Measurements from ENCODE around the gene DPPA5. TPM values are rescaled to one million over a fixed set of nuclear protein-coding genes. Genes with fewer than 3 reads are reported as not detected.

The DPPA5 gene
- total RNA-seq, 1 donor from 2014 or later: not detected

- intact Hi-C loops (cut with micrococcal nuclease): no loop called here
- TF ChIP-seq CTCF (IDR thresholded peaks at IDR 0.05; ENCODE audit: borderline replicate concordance): no peak
- no peaks in the 10 kb centered on the region for H3K36me3 ChIP-seq
Observed at GRCh38 chr6:73377225-73377624, 23.1 kb upstream of the DPPA5 start.

GRCh38 chr6:73375216-73375615 lies 21.1 kb upstream of the DPPA5 start:
- no peaks in the 10 kb centered on the region for H3K36me3 ChIP-seq
- no peak for DNase-seq
- peaks cover 18% of the 10 kb centered on the region for H3K9me3 ChIP-seq (replicated peaks)
- H3K4me3 ChIP-seq: no peak overlapping the region
- no peak for TF ChIP-seq CTCF (IDR thresholded peaks at IDR 0.05; ENCODE audit: borderline replicate concordance)
- intact Hi-C loops (cut with micrococcal nuclease): no loop called here
- no peak overlapping the region for H3K27ac ChIP-seq (replicated peaks)
- no peaks in the 10 kb centered on the region for H3K27me3 ChIP-seq (ENCODE audit: low read depth)
- H3K4me1 ChIP-seq: no peaks in the 10 kb centered on the region

More at GRCh38 chr6:73377225-73377624, 23.1 kb upstream of the DPPA5 start:
- Histone ChIP-seq H3K4me1 (no peaks in the 10 kb centered on the region), H3K4me3 (no peak overlapping the region), H3K27ac (replicated peaks) (no peak overlapping the region), H3K27me3 (ENCODE audit: low read depth) (no peaks in the 10 kb centered on the region), H3K9me3 (replicated peaks) (peaks cover 5% of the 10 kb centered on the region)
- DNase-seq: no peak

- intact Hi-C loops (cut with micrococcal nuclease): no loop called here
- no peak for TF ChIP-seq CTCF (IDR thresholded peaks at IDR 0.05; ENCODE audit: borderline replicate concordance)
- Histone ChIP-seq H3K4me1 (no peaks in the 10 kb centered on the region), H3K27me3 (ENCODE audit: low read depth) (no peaks in the 10 kb centered on the region), H3K27ac (replicated peaks) (no peak overlapping the region), H3K9me3 (replicated peaks) (peaks cover 18% of the 10 kb centered on the region), H3K4me3 (no peak overlapping the region), H3K36me3 (no peaks in the 10 kb centered on the region)
- DNase-seq: no peak
Observed at GRCh38 chr6:73372516-73372915, 18.4 kb upstream of the DPPA5 start.

- Histone ChIP-seq H3K27ac (replicated peaks) (no peak overlapping the region), H3K4me3 (no peak overlapping the region), H3K4me1 (no peaks in the 10 kb centered on the region), H3K9me3 (replicated peaks) (peaks cover 18% of the 10 kb centered on the region), H3K36me3 (no peaks in the 10 kb centered on the region), H3K27me3 (ENCODE audit: low read depth) (no peaks in the 10 kb centered on the region)
- intact Hi-C loops (cut with micrococcal nuclease): no loop called here
- DNase-seq: no peak
- no peak for TF ChIP-seq CTCF (IDR thresholded peaks at IDR 0.05; ENCODE audit: borderline replicate concordance)
Observed at GRCh38 chr6:73371984-73372383, 17.9 kb upstream of the DPPA5 start.

GRCh38 chr6:73369563-73369962 lies 15.5 kb upstream of the DPPA5 start, which contains the start of gene OOEP:
TSS of gene OOEP (minus strand) at chr6:73369897. CDS start at chr6:73369792, 105 bp downstream.
- no peak within 1 kb of the TSS for H3K27ac ChIP-seq (replicated peaks)
- DNase-seq: no peak
- H3K4me1 ChIP-seq: no peaks in the 10 kb centered on the region
- H3K27me3 ChIP-seq (ENCODE audit: low read depth): peaks cover 11% of the 10 kb centered on the region
- H3K36me3 ChIP-seq: no peaks in the 10 kb centered on the region
- peaks cover 18% of the 10 kb centered on the region for H3K9me3 ChIP-seq (replicated peaks)
- no peak within 1 kb of the TSS for H3K4me3 ChIP-seq
- TF ChIP-seq CTCF (IDR thresholded peaks at IDR 0.05; ENCODE audit: borderline replicate concordance): no peak
- intact Hi-C loops (cut with micrococcal nuclease): no loop called here
